NCI-H748 (cell line): ENCODE results near the gene PSD4.

ENCODE experiments used
- DNase-seq: peaks from one replicate; lab custom pipeline; 2025; ENCODE audit not compliant: unreplicated experiment; lab: John Stamatoyannopoulos, UW

The PSD4 gene

DNA sequence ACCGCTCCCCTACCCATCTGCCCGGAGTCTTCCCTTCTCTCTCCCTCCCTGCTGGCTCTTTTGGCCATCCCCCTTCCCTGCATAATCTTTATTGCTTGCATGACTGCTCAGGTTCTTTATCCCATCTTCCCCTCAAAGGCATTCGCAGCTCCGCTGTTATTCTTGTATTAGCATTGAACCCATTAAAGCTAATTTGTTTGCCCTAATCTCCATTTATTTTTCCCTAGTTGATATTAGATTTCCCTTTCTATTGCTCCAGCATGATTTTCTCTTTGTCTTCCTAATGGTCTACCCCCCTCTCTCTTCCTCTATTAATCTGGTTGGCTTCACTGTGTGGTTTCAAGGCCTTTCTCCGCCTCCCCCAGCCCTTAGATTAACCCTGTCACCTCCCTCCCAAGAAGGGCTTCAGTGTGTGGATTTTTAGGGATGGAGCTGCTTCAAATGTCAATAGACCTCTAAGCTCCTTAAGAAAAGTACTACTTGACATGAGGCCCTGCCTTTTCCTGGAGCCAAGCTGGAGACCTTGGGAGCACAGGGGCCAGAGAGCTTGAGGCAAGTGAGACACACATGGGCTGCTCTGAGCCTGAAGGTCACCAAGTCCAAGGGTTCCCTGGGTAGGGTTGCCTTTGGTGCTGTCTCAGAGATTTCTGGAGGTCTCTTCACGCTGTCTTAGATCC is 84.8 kb downstream of the PSD4 start:
- no peak for DNase-seq
